Right atrium auricular region (tissue), 2 donors: ENCODE measurements around the gene TRIO. TPM values are rescaled to one million over a fixed set of nuclear protein-coding genes. Genes with fewer than 3 reads are reported as not detected.
"Not testable (repeated sequence)": the region's sequence is repeated elsewhere in the genome, so short reads cannot be mapped to it uniquely, and the experiment has no call there.

Experiments
- DNase-seq: peaks from one replicate; pipeline ENCODE4 v3.0.0-alpha.2; 2019; ENCODE audit warnings: low spot score
- H3K27ac ChIP-seq, 2 donors: fragments of 200-600 bp; sonication (generic); 1 replicate in 1 of 2; 2 replicates in 1 of 2; pipeline ENCODE4 v1.5.1; 2016 to 2019
- H3K27me3 ChIP-seq, 2 donors: fragments of 200-600 bp; sonication (generic); one replicate each; pipeline versions ENCODE4 v1.5.1 to v1.6.0; 2017 to 2019
- H3K36me3 ChIP-seq: fragments of 200-600 bp; sonication (generic); one replicate; pipeline ENCODE4 v1.5.1; 2016
- H3K4me1 ChIP-seq, 2 donors: fragments of 200-600 bp; sonication (generic); one replicate each; pipeline versions ENCODE4 v1.5.1 to v1.6.0; 2017 to 2019
- H3K4me3 ChIP-seq, 2 donors: fragments of 200-600 bp; sonication (generic); 1 replicate in 1 of 2; 2 replicates in 1 of 2; pipeline ENCODE4 v1.5.1; 2017 to 2019; ENCODE audit warnings: mild to moderate bottlenecking in 1 of 2, moderate library complexity in 1 of 2
- H3K9me3 ChIP-seq, 2 donors: fragments of 200-600 bp; sonication (generic); one replicate each; pipeline ENCODE4 v1.5.1; 2019
- total RNA-seq, 2 donors: library from RNA; depleted of rRNA; stranded (reverse); fragments of >200 nt; gene quantifications; one replicate each; pipeline ENCODE4 v1.1.0, GENCODE V29; 2016
- TF ChIP-seq, protein P1 (sequence below), 2 donors: fragments of 200-600 bp; sonication (generic); IDR thresholded peaks; one replicate each; pipeline ENCODE4 v1.5.1; 2019; ENCODE audit warnings: antibody characterized with exemption in 2 of 2

TRIO gene
- total RNA-seq, 2 donors from 2014 or later = 51.6 to 67.0 TPM

DNA sequence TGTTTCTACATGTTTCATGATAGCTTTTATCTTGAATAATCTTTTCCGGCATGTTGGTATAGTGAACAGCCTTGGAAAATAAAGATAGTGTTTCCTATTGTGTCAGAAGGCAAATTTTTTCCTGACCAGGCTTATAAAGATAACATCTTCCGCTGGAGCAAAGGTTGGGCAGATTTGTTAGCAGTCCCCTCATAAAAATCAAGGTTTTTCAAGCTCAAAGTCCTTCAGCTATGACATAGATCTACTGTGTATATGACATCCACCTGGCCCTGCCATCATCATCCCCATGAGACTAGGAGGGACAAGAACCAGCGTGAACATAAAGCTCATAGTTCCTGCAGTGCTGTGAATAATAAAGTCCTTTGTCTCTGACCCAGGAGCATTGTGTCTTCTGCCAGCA is 408.1 kb downstream of the TRIO start:
- Histone ChIP-seq H3K27ac (no peak overlapping the region), H3K27me3 (no peaks in the 10 kb centered on the region), H3K4me1 (no peaks in the 10 kb centered on the region), H3K9me3 (peaks cover 0 to 6% of the 10 kb centered on the region in 2 donors), H3K4me3 (no peak overlapping the region), H3K36me3 (no peaks in the 10 kb centered on the region)
- TF ChIP-seq, protein P1, sequence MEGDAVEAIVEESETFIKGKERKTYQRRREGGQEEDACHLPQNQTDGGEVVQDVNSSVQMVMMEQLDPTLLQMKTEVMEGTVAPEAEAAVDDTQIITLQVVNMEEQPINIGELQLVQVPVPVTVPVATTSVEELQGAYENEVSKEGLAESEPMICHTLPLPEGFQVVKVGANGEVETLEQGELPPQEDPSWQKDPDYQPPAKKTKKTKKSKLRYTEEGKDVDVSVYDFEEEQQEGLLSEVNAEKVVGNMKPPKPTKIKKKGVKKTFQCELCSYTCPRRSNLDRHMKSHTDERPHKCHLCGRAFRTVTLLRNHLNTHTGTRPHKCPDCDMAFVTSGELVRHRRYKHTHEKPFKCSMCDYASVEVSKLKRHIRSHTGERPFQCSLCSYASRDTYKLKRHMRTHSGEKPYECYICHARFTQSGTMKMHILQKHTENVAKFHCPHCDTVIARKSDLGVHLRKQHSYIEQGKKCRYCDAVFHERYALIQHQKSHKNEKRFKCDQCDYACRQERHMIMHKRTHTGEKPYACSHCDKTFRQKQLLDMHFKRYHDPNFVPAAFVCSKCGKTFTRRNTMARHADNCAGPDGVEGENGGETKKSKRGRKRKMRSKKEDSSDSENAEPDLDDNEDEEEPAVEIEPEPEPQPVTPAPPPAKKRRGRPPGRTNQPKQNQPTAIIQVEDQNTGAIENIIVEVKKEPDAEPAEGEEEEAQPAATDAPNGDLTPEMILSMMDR (IDR thresholded peaks at IDR 0.05) = no peak
- no peak for DNase-seq

DNA sequence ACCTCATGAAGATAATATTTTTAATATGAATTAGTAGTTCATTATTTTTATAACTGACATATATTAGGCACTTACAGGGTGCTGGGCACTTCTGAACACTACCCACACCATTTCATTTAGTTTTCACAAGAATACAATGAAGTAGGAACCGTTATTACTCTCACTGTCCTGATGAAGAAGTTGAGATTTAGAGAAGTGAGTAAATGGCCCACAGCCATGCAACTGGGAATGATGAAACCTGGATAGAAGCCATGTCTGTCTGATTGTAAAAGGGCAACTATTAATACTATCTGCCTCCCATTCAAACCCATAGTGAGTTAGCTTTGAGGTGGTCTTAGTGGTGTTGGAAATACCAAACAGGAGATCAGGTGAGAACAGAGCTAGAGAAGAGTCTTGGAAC is 408.9 kb downstream of the TRIO start:
- Histone ChIP-seq H3K9me3 (no peaks in the 10 kb centered on the region), H3K4me3 (no peak overlapping the region), H3K27me3 (no peaks in the 10 kb centered on the region), H3K27ac (no peak overlapping the region), H3K4me1 (no peaks in the 10 kb centered on the region), H3K36me3 (no peaks in the 10 kb centered on the region)
- TF ChIP-seq, protein P1 (IDR thresholded peaks at IDR 0.05) = no peak
- DNase-seq = no peak

DNA sequence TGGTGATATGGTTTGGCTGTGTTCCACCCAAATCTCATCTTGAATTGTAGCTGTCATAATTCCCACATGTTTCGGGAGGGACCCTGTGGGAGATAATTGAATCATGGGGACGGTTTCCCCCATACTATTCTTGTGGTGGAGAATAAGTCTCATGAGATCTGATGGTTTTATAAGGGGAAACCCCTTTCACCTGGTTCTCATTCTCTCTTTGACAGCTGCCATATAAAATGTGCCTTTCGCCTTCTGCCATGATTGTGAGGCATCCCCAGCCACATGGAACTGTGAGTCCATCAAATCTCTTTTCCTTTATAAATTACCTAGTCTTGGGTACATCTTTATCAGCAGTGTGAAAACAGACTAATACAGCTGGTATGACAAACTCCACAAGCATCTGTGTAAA is 411.1 kb downstream of the TRIO start:
- H3K4me1 ChIP-seq, H3K9me3 ChIP-seq, H3K4me3 ChIP-seq, H3K27ac ChIP-seq, DNase-seq, H3K36me3 ChIP-seq, H3K27me3 ChIP-seq: not testable (repeated sequence)

DNA sequence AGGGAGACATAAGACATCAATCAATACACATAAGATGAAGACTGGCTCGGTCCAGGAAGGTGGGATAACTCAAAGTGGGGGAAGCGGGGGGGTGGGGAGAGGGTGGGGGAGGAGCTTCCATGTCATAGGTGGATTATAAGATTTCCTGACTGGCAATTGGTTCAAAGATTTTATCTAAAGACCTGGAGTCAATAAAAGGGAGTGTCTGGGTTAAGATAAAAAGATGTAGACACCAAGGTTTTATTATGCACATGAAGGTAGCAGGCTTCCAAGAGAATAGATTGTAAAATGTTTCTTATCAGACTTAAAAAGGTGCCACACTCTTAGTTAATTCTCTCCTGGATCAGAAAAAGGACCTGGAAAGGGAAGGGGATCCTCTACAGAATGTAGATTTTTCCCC is 412.9 kb downstream of the TRIO start:
- no peaks in the 10 kb centered on the region for H3K4me1 ChIP-seq
- no peak overlapping the region for H3K27ac ChIP-seq
- H3K27me3 ChIP-seq = no peaks in the 10 kb centered on the region
- no peak for DNase-seq
- H3K9me3 ChIP-seq = no peaks in the 10 kb centered on the region
- H3K36me3 ChIP-seq = no peaks in the 10 kb centered on the region
- no peak overlapping the region for H3K4me3 ChIP-seq
- TF ChIP-seq, protein P1 (IDR thresholded peaks at IDR 0.05) = no peak

DNA sequence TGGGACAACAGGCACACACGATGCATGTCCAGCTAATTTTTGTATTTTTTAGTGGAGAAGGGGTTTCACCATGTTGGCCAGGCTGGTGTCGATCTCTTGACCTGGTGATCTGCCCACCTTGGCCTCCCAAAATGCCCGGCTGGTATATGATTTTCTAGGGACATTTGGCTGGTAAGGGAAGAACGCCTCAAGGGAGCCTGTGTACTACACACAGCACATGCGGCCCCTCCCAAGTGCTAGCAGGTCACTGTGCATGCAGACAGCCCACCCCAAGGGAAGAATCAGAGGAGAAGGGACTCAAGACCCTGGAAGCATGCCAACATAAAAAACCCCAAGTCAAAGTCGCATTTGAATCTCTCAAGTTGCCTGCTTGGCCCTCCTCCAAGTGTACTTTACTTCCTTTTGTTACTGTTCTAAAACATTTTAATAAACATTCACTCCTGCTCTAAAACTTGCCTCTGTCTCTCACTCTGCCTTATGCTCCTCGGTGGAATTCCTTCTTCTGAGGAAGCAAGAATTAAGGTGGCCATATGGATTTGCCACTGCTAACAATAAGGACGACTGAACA is 414.1 kb downstream of the TRIO start:
- Histone ChIP-seq H3K9me3 (no peaks in the 10 kb centered on the region), H3K4me3 (no peak overlapping the region), H3K27ac (no peak overlapping the region), H3K4me1 (no peaks in the 10 kb centered on the region), H3K36me3 (no peaks in the 10 kb centered on the region), H3K27me3 (no peaks in the 10 kb centered on the region)
- no peak for DNase-seq
- TF ChIP-seq, protein P1 (IDR thresholded peaks at IDR 0.05) = no peak

DNA sequence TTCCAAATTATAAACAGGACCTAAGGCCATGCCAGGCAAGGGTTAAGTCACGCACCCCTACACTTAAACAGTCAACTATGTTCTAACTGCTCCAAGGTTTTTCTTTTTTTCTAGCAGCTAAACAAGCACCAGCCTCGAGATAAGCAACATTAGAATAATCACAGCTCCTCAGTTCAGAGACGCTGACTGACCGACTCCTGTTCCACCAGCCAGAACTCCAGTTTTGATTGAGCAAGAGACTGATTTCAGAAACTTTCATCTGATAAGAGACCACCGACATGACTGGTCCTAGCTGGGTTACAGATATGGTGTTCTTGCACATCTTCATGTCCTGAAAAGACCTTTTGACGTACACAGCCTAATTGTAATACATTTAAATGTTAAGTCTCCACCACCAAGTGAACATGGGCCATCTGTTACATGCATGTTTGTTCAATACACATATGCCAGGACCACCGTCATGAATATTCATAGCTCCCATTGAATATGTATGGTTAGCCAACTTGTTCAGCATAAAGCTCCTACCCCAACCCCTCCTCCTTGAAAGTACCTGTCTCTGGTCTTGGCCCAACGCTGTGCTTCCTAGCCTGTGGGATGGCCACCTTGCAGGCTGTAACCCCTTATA is 414.8 kb downstream of the TRIO start:
- H3K36me3 ChIP-seq = no peaks in the 10 kb centered on the region
- H3K9me3 ChIP-seq = no peaks in the 10 kb centered on the region
- no peak overlapping the region for H3K27ac ChIP-seq
- no peak overlapping the region for H3K4me3 ChIP-seq
- no peaks in the 10 kb centered on the region for H3K4me1 ChIP-seq
- DNase-seq = no peak
- TF ChIP-seq, protein P1 (IDR thresholded peaks at IDR 0.05) = no peak
- no peaks in the 10 kb centered on the region for H3K27me3 ChIP-seq

Other genes starting within 250 kb of the TRIO start
- gene DNAH5, start 198.7 kb upstream of the TRIO start, total RNA-seq = under 1 TPM in 1 of 2 donors, not detected in 1; 0.08 TPM